Nephron (organoid): ENCODE data around the gene HK3.
"Not testable (repeated sequence)": the region's sequence is repeated elsewhere in the genome, so short reads cannot be mapped to it uniquely, and the experiment has no call there.

Experiments
- H3K27ac Mint-ChIP-seq, 3 experiments: 2 replicates each; pipeline ENCODE4 v1.8.0; 2020; ENCODE audit warnings: mixed read lengths in 3 of 3, mild to moderate bottlenecking in 2 of 3, moderate library complexity in 1 of 3
- H3K27me3 Mint-ChIP-seq: 2 replicates; pipeline ENCODE4 v1.8.0; 2021; ENCODE audit warnings: low read depth, mild to moderate bottlenecking, moderate library complexity, mixed read lengths
- H3K36me3 Mint-ChIP-seq: 2 replicates; pipeline ENCODE4 v1.8.0; 2020; ENCODE audit warnings: low read depth, mixed read lengths
- H3K4me1 Mint-ChIP-seq: 2 replicates; pipeline ENCODE4 v1.8.0; 2020; ENCODE audit warnings: mixed read lengths
- H3K4me3 Mint-ChIP-seq, 3 experiments: 2 replicates each; pipeline ENCODE4 v1.8.0; 2020; ENCODE audit warnings: mild to moderate bottlenecking in 3 of 3, mixed read lengths in 3 of 3, moderate library complexity in 2 of 3
- H3K9me3 Mint-ChIP-seq: 2 replicates; pipeline ENCODE4 v1.8.0; 2020; ENCODE audit warnings: mixed read lengths
- TF ChIP-seq, protein P1 (sequence below), 3 experiments: fragments of 200-600 bp; sonication (generic); IDR thresholded peaks; one replicate each; pipeline ENCODE4 v1.5.0; 2021; ENCODE audit warnings: antibody characterized with exemption in 3 of 3; ENCODE audit not compliant: unreplicated experiment in 3 of 3

The HK3 gene

DNA sequence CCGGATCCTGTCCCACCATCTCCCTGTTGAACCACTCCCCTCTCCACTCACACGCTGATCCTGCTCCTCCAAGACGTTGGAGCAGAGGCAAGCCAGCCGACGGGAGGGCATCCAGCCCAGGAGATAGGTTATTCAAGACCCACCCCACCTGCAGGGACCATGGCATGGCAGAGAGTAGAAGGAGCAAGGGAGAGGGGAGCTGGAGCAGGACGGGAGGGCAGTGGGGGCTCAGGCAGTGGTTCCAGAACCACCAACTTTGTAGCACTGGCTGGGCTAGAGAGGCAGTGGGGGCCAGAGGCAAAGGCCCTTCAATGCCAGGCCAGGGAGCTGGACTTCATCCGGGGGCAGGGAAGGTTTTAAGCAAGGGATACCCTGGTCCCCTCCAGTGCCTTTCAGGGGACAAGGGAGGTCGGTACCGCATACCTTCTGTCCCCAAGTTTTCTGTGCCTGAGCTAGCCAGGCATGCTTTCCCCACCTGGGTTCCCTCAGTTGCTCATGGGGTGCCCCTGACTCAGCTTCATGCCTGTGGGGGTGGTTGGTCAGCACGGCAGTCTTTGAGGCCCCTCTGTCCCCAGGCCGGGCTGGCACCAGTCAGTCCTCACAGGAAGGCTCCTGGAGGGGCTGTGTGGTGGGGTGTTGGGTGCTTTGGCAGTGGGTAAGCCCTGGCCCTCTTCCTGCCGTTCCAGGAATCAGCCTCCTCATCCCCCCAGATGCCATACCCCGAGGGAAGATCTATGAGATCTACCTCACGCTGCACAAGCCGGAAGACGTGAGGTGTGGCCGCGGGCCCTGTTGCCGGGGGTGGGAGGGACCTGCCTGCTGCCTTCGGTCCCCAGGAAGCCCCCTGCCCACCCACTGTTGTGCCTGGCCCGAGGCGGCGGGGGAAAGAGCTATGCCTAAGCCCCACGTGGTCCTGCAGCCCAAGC is 22.4 kb downstream of the HK3 start:
- H3K27me3 Mint-ChIP-seq, result peaks cover 28% of the 10 kb centered on the region
- no peaks in the 10 kb centered on the region for H3K9me3 Mint-ChIP-seq
- no peaks in the 10 kb centered on the region for H3K36me3 Mint-ChIP-seq
- H3K4me1 Mint-ChIP-seq, result peaks cover 8% of the 10 kb centered on the region
- TF ChIP-seq, protein P1, sequence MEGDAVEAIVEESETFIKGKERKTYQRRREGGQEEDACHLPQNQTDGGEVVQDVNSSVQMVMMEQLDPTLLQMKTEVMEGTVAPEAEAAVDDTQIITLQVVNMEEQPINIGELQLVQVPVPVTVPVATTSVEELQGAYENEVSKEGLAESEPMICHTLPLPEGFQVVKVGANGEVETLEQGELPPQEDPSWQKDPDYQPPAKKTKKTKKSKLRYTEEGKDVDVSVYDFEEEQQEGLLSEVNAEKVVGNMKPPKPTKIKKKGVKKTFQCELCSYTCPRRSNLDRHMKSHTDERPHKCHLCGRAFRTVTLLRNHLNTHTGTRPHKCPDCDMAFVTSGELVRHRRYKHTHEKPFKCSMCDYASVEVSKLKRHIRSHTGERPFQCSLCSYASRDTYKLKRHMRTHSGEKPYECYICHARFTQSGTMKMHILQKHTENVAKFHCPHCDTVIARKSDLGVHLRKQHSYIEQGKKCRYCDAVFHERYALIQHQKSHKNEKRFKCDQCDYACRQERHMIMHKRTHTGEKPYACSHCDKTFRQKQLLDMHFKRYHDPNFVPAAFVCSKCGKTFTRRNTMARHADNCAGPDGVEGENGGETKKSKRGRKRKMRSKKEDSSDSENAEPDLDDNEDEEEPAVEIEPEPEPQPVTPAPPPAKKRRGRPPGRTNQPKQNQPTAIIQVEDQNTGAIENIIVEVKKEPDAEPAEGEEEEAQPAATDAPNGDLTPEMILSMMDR (IDR thresholded peaks at IDR 0.05; ENCODE audit: unreplicated experiment in 3 of 3), result no peak
- H3K27ac Mint-ChIP-seq, result no peak overlapping the region
- H3K4me3 Mint-ChIP-seq, result no peak overlapping the region

DNA sequence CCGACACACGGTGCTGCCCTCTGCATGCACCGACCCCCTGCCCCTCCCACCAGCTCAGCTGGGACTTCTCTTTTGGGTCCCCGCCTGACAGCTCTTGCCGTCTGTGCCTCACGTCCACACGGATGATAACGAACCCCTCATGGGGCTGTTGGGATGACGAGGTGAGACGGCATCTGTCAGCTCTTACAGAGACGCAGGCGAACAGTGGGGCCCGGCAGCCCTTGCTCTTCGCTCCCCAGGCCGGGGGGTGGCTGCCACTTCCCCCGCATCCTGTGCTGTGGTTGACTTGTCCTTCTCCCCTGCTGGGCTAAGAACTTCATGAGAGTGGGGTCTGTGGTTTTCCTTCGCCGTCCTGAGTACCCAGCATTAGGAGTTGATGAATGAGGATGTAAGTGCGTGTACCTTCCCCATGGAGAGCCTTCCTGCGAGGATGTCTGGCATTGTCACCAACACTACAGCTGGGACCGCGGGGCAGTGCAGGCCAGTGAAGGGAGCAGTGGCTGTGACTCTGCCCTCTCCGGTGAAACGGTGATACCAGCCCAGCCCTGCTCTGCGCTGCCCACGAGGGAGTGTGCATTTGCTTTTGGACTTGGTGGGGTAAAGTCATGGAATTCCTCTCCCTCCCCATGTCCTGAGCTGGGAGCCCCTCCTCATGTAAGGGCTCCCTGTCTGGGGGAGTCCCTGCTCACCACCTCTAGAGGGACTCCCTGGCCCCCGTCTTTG is 23.2 kb downstream of the HK3 start:
- Mint-ChIP-seq H3K27ac (no peak overlapping the region), H3K4me1 (peaks cover 8% of the 10 kb centered on the region), H3K36me3 (no peaks in the 10 kb centered on the region), H3K4me3 (no peak overlapping the region), H3K9me3 (no peaks in the 10 kb centered on the region), H3K27me3 (peaks cover 28% of the 10 kb centered on the region)
- TF ChIP-seq, protein P1 (IDR thresholded peaks at IDR 0.05; ENCODE audit: unreplicated experiment in 3 of 3), result no peak

DNA sequence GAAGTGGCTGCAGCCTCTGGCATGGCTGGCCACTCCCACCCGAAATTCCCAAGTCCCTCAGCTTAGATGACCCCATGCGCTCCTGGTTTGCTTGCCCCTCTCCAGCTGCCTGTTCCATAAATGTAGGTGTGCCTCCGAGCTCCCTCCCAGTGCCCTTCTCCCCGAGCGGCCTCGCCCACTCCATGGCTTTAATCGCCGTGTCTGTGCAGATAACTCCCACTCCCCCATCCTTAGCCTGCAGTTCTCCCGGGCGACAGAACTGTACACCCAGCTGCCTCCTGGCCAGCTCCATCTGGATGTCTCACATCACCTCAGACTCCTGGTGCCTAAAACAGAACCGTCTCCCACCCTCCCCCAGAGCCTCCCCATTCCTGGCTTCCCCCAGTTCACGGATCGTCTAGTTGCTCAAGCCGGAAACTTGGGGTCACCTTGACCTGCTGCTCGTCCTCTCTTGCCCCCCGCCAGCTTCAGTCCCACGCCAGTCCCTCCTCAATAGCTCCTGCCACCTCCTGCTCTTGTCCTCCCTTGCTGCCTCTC is 24.1 kb downstream of the HK3 start:
- H3K27ac Mint-ChIP-seq, result no peak overlapping the region
- no peaks in the 10 kb centered on the region for H3K9me3 Mint-ChIP-seq
- H3K36me3 Mint-ChIP-seq, result no peaks in the 10 kb centered on the region
- no peak overlapping the region for H3K4me3 Mint-ChIP-seq
- TF ChIP-seq, protein P1 (IDR thresholded peaks at IDR 0.05; ENCODE audit: unreplicated experiment in 3 of 3), result no peak
- peaks cover 31% of the 10 kb centered on the region for H3K27me3 Mint-ChIP-seq
- peaks cover 8% of the 10 kb centered on the region for H3K4me1 Mint-ChIP-seq

DNA sequence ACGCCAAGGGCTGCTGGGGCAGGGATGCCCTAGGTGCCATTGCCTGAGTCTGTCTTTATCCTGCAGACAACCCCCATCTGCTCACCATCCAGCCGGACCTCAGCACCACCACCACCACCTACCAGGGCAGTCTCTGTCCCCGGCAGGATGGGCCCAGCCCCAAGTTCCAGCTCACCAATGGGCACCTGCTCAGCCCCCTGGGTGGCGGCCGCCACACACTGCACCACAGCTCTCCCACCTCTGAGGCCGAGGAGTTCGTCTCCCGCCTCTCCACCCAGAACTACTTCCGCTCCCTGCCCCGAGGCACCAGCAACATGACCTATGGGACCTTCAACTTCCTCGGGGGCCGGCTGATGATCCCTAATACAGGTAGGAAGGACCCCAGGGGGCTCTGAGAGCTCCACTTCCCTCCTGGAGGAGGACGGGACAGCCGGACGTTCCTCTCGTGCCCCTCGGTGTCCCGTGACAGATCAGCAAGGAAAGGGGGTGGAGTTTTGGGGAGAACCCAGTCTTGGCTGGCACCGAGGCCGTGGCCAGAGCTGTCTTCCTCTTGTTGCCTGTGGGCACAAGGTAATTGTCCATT is 24.9 kb downstream of the HK3 start:
- peaks cover 8% of the 10 kb centered on the region for H3K4me1 Mint-ChIP-seq
- H3K27ac Mint-ChIP-seq, result no peak overlapping the region
- no peaks in the 10 kb centered on the region for H3K36me3 Mint-ChIP-seq
- TF ChIP-seq, protein P1 (IDR thresholded peaks at IDR 0.05; ENCODE audit: unreplicated experiment in 3 of 3), result no peak
- H3K9me3 Mint-ChIP-seq, result no peaks in the 10 kb centered on the region
- H3K27me3 Mint-ChIP-seq, result peaks cover 32% of the 10 kb centered on the region
- H3K4me3 Mint-ChIP-seq, result no peak overlapping the region

DNA sequence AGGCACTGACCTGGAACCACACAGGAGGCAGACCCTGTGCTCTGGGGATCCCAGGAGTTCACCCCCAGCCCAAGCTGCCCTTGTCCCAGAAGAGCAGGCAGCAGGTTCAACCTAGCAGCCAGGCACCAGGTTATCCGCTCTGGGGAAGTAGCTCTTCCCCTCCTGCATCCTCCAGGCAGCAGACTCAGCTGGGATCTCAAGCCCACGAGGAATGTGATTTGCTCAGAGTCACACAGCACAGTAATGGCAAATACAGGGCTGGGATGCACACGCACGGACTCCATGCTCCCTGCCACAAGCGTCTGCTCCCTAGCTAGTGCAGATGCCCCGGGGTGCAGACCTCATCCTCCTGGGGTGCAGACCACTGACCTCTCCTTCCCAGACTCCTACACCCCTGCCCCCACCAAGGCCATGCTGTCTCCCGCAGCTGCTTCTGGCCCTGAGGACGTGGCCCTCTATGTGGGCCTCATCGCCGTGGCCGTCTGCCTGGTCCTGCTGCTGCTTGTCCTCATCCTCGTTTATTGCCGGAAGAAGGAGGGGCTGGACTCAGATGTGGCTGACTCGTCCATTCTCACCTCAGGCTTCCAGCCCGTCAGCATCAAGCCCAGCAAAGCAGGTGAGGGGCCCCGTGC is 25.5 kb downstream of the HK3 start:
- Mint-ChIP-seq H3K27ac (no peak overlapping the region), H3K4me3 (no peak overlapping the region), H3K27me3 (peaks cover 32% of the 10 kb centered on the region), H3K4me1 (peaks cover 8% of the 10 kb centered on the region), H3K9me3 (no peaks in the 10 kb centered on the region), H3K36me3 (no peaks in the 10 kb centered on the region)
- TF ChIP-seq, protein P1 (IDR thresholded peaks at IDR 0.05; ENCODE audit: unreplicated experiment in 3 of 3), result no peak

DNA sequence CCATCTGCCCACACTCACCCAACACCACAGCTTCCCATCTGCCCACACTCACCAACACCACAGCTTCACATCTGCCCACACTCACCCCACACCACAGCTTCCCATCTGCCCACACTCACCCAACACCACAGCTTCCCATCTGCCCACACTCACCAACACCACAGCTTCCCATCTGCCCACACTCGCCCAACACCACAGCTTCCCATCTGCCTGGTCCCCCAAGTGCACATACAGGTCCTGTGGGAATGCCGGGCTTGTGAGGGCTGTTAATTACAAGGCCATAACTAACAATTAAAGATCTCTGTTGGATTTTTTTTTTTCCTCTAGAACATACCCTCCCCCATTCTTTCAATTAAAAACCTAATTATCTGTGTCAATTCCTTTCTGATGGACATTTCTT is 26.1 kb downstream of the HK3 start:
- not testable (repeated sequence) for H3K36me3 Mint-ChIP-seq, H3K9me3 Mint-ChIP-seq, H3K4me3 Mint-ChIP-seq, H3K27ac Mint-ChIP-seq, H3K4me1 Mint-ChIP-seq
- H3K27me3 Mint-ChIP-seq, result peaks cover 32% of the 10 kb centered on the region

DNA sequence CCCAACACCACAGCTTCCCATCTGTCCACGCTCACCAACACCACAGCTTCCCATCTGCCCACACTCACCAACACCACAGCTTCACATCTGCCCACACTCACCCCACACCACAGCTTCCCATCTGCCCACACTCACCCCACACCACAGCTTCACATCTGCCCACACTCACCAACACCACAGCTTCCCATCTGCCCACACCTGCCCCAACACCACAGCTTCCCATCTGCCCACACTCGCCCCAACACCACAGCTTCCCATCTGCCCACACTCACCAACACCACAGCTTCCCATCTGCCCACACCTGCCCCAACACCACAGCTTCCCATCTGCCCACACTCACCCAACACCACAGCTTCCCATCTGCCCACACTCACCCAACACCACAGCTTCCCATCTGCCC is 26.6 kb downstream of the HK3 start:
- not testable (repeated sequence) for H3K36me3 Mint-ChIP-seq, H3K27ac Mint-ChIP-seq, H3K9me3 Mint-ChIP-seq, H3K4me1 Mint-ChIP-seq, H3K4me3 Mint-ChIP-seq
- H3K27me3 Mint-ChIP-seq, result peaks cover 34% of the 10 kb centered on the region

DNA sequence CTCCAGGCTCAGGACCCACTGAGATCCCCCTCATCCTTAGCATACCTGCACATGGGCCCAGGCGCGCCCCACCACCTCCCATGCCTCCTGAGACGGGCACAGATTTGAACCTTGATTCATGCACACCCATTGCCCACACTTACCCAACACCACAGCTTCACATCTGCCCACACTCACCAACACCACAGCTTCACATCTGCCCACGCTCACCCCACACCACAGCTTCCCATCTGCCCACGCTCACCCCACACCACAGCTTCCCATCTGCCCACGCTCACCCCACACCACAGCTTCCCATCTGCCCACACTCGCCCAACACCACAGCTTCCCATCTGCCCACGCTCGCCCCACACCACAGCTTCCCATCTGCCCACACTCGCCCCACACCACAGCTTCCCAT is 28.5 kb downstream of the HK3 start:
- H3K27me3 Mint-ChIP-seq, result peaks cover 44% of the 10 kb centered on the region
- not testable (repeated sequence) for H3K4me3 Mint-ChIP-seq, H3K36me3 Mint-ChIP-seq, H3K27ac Mint-ChIP-seq, H3K4me1 Mint-ChIP-seq, H3K9me3 Mint-ChIP-seq
